Hepatocyte (in vitro differentiated cells): ENCODE data around the gene SERPINH1.

ENCODE experiments used
- EZH2 ChIP-seq: fragments of 200-600 bp; sonication (generic); IDR thresholded peaks from 2 replicates; pipeline ENCODE4 v1.6.1; 2016; ENCODE audit warnings: antibody characterized with exemption, mild to moderate bottlenecking, borderline replicate concordance
- EZH2phosphoT487 ChIP-seq: fragments of 200-600 bp; sonication (generic); IDR thresholded peaks from one replicate; pipeline ENCODE4 v1.6.1; 2018; ENCODE audit warnings: antibody characterized with exemption, mild to moderate bottlenecking, low read depth, moderate library complexity; ENCODE audit not compliant: unreplicated experiment, severe bottlenecking
- TF ChIP-seq, protein P1 (sequence below): fragments of 200-600 bp; sonication (generic); IDR thresholded peaks from 2 replicates; pipeline ENCODE4 v1.5.1; 2016; ENCODE audit warnings: antibody characterized with exemption, mild to moderate bottlenecking; ENCODE audit not compliant: poor library complexity

DNA sequence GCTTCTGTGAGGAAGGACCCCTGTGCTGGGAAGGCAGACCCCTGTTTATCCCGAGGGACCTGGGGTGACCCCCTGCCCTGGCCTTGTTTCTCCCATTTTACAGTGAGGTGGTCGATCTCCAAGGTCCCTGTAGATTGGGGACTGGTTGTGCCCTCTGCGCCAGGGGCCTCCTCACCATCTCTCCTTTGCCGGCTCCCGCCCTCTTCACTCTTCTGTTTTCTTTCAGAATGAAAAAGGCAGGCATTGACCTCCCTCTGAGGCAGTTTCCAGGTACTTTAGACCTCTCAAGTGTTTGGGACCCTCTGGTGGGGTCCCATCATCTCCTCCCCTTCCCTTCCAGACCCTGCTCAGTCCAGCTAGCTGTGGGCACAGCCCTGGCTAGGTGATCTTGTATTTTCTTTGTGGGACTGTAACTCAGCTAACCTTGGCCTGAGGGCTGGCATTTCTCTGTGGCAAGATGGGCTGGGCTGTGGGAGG, 1.5 kb downstream of the SERPINH1 start:
- TF ChIP-seq, protein P1, sequence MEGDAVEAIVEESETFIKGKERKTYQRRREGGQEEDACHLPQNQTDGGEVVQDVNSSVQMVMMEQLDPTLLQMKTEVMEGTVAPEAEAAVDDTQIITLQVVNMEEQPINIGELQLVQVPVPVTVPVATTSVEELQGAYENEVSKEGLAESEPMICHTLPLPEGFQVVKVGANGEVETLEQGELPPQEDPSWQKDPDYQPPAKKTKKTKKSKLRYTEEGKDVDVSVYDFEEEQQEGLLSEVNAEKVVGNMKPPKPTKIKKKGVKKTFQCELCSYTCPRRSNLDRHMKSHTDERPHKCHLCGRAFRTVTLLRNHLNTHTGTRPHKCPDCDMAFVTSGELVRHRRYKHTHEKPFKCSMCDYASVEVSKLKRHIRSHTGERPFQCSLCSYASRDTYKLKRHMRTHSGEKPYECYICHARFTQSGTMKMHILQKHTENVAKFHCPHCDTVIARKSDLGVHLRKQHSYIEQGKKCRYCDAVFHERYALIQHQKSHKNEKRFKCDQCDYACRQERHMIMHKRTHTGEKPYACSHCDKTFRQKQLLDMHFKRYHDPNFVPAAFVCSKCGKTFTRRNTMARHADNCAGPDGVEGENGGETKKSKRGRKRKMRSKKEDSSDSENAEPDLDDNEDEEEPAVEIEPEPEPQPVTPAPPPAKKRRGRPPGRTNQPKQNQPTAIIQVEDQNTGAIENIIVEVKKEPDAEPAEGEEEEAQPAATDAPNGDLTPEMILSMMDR: no peak
- TF ChIP-seq EZH2: no peak
- TF ChIP-seq EZH2phosphoT487: no peak
